GM20431 (cell line): ENCODE measurements around the gene CEP63.

ENCODE experiments used
- in situ Hi-C: fragments of 300-500 bp; cut with MseI, MboI; formaldehyde crosslinking; loops from one replicate; pipeline ENCODE4 v1.15.0; 2020; ENCODE audit warnings: low sequenced_read_pairs; ENCODE audit not compliant: unreplicated experiment

Gene CEP63

DNA sequence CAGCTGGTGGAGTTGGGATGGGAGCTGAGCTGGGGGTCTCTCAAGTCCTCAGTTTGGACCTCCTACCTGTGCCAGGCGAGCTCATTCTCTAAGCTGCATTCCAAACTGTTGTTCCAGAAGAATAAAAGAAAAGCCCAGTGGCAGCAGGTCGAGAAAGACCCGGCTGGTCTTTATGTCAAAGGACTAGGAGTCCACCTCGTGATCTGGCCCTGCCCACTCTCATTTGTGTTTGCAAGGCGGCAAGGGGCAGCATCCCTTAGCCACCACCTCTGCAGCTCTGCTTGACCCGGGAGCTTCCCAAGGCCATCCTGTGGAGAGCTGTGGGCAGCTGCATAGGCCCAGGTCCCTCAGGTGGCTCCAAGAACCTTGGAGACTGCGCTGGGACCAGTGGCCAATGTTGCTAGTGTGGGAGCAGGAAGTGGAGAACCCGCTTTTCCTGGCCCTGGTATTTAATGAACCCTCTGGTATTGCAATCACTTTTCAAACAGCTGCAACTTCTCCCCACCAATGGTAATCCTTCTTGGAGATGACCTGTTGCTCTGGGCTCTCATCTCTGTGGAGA, 134.1 kb downstream of the CEP63 start:
- in situ Hi-C loops = no loop called here

DNA sequence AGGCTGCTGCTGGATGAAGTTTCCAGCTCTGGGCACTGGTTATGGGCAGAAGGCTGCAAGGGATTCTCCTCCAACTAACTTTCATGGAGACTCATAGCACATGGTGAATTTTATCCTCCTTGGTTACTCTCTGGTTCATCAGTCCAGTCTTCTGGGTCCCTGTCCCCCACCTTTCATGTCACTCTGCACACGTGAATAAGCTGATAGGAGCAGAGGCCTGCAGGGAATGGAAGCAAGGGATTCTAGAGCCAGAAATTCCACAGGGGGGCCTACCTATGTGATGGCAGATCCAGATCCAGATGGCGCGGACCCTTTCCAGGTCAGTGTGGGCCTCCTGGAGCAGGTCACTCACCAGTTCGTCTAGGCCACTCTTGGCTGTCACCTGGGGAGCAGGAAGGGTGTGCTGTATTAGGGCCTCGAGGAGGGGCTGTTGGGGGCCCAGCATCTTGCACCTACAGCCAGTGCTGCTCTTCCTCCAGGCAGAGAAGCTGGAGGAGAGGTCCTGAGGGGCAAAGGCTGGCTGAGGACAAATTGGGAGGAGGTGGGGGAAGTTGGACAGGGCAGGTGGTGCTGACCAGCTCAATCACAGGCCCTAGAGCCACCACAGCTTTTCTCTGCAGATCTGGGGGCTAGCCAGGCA, 134.7 kb downstream of the CEP63 start:
- in situ Hi-C loops = no loop called here

DNA sequence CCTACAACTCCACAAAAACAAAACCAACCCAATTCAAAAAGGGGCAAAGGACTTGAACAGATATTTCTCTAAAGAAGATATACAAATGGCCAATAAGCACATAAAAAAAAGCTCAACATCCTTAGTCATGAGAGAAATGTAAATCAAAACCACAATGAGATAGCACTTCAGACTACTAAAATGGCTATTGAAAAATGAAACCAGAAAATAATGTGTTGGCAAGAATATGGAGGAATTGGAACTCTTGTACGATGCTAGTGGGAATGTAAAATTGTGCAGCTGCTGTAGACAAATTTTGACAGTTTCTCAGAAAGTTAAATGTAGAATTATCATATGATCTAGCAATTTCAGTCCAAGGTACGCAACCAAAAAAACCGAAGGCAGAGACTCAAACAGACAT, 136.0 kb downstream of the CEP63 start:
- in situ Hi-C loops = no loop called here

DNA sequence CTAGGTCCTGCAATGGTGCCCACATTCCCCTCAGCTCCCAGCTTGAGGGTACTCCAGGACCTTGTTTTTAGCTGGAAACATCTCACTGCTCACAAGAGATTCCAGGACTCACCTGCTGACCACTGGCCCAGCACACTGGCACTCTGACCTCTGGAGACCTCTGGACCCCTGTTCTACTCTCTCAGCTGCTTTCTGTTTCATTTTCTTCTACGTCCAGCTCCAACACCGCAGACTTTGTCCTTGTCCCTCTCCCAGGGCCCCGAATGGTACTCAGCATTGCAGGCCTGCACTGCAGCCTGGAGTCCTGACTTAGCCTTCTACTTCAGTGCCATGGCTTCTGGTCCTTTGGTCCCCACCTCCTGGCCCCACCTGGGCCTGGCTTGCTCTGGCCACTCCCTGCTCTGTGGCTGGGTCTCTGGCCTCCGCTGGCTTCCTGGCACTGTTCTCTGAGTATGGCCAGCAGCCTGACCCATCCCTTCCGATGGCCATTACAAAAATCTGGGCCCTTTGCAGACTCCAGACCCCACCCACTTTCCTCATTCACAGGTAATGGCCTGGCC, 137.0 kb downstream of the CEP63 start:
- in situ Hi-C loops = no loop called here

DNA sequence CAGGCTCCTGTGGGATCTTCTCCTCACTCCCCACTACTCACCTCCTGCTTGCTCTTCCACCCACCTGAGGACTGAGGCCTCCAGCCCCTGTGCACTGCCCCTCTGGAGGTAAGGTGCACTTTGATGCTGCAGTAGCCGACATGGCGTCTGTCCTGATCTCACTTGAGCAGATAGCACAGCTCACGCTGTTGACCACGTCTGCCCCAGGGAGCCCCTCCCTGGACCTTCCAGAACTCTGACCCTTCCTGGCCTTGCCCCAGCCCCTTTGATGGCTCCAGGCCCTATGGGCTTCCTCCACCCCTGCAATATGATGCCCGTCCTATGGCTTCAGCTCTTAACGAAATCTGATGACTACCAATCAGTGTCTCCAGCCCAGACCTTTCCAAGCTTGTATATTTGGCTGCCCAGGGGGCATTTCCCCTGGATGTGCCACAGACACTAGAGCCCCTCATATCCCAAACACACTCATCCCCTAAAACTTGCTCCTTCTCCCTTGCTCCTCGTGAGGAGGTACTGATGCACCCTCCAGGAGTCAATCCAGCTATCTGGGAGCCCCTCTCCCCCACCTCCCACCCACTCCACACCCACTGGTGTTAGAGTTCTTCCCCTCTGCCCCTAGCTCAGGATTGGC, 137.9 kb downstream of the CEP63 start:
- in situ Hi-C loops = no loop called here
